HepG2 (cell line): Measurements from ENCODE around the gene RACGAP1. TPM values are rescaled to one million over a fixed set of nuclear protein-coding genes. Genes with fewer than 3 reads are reported as not detected.
A peak's percentile ranks its signal among the peaks of the same experiment; 100 is the strongest.

Source experiments
- ARNTL ChIP-seq: sonication (generic); formaldehyde crosslinking; IDR thresholded peaks from 2 replicates; pipeline ENCODE4 v1.4.0; 2020; ENCODE audit warnings: mild to moderate bottlenecking, missing genetic modification reagents
- ATF7-NPFF ChIP-seq: sonication (generic); formaldehyde crosslinking; IDR thresholded peaks from 2 replicates; pipeline ENCODE4 v1.8.1; 2023; ENCODE audit warnings: mild to moderate bottlenecking, low read depth, missing genetic modification reagents, moderate library complexity
- BORCS8-MEF2B ChIP-seq: sonication (generic); formaldehyde crosslinking; IDR thresholded peaks from 2 replicates; pipeline ENCODE4 v1.8.0; 2022; ENCODE audit warnings: mild to moderate bottlenecking, missing genetic modification reagents
- CREB1 ChIP-seq, 2 experiments: fragments of 450-650 bp in 1 of 2; IDR thresholded peaks; 2 replicates each; pipeline ENCODE4 v1.6.1; 2016 to 2017; ENCODE audit warnings: control low read depth in 1 of 2, mild to moderate bottlenecking in 1 of 2, missing compliant biosample characterization in 1 of 2, missing genetic modification characterization in 1 of 2
- EED ChIP-seq: sonication (generic); formaldehyde crosslinking; IDR thresholded peaks from 2 replicates; pipeline ENCODE4 v1.5.0; 2020; ENCODE audit warnings: mild to moderate bottlenecking, missing genetic modification reagents
- HHEX ChIP-seq: IDR thresholded peaks from 2 replicates; pipeline ENCODE4 v1.6.1; 2016; ENCODE audit warnings: control low read depth
- POLR2A ChIP-seq, 2 experiments: IDR thresholded peaks; 2 replicates each; pipeline ENCODE4 v1.6.1; 2011; ENCODE audit warnings: low read depth in 2 of 2, low read length in 2 of 2, mild to moderate bottlenecking in 1 of 2, moderate library complexity in 1 of 2; ENCODE audit not compliant: insufficient read depth in 1 of 2
- SOX5 ChIP-seq: IDR thresholded peaks from 2 replicates; pipeline ENCODE4 v1.6.1; 2016; ENCODE audit warnings: borderline replicate concordance
- SYNCRIP ChIP-seq: fragments of 200-400 bp; formaldehyde crosslinking; IDR thresholded peaks from 2 replicates; pipeline ENCODE4 v1.6.1; 2018; ENCODE audit warnings: mild to moderate bottlenecking, low read depth, low read length; ENCODE audit not compliant: insufficient read depth
- ZFYVE20 ChIP-seq: sonication (generic); formaldehyde crosslinking; IDR thresholded peaks from 2 replicates; pipeline ENCODE4 v1.8.0; 2023; ENCODE audit warnings: low read depth, mild to moderate bottlenecking, moderate library complexity, missing genetic modification reagents, borderline replicate concordance
- ZNF619 ChIP-seq: sonication (generic); formaldehyde crosslinking; IDR thresholded peaks from 2 replicates; pipeline ENCODE4 v1.4.0; 2020; ENCODE audit warnings: mild to moderate bottlenecking, missing genetic modification reagents
- ZSCAN31 ChIP-seq: sonication (generic); formaldehyde crosslinking; IDR thresholded peaks from 2 replicates; pipeline ENCODE4 v1.5.0; 2020; ENCODE audit warnings: low read depth, mild to moderate bottlenecking, missing genetic modification reagents
- polyA plus RNA-seq, 8 experiments: library from polyadenylated mRNA; depleted of rRNA in 3 of 8; stranded (reverse) in 7 of 8; unstranded in 1 of 8; fragments of >200 nt; fragmentation: Illumina TruSeq in 4 of 8; extraction: Trizol in 4 of 8; gene quantifications; 2 replicates each; pipeline versions ENCODE4 v1.2.1 to v1.2.3, GENCODE V29; 2011 to 2016; ENCODE audit warnings: low read depth in 4 of 8, missing spikeins in 1 of 8, mixed read lengths in 1 of 8; ENCODE audit not compliant: insufficient read depth in 1 of 8
- total RNA-seq, 5 experiments: library from RNA; depleted of rRNA; stranded (reverse); fragments of >200 nt; fragmentation: Illumina TruSeq; extraction: Trizol; gene quantifications; 2 replicates each; pipeline ENCODE4 v1.2.3, GENCODE V29; 2016; ENCODE audit warnings: low read depth in 1 of 5
- TF ChIP-seq, protein P1 (sequence below): sonication (generic); formaldehyde crosslinking; IDR thresholded peaks from 2 replicates; pipeline ENCODE4 v1.4.0; 2020; ENCODE audit warnings: missing genetic modification reagents
- TF ChIP-seq, protein P2 (sequence below): sonication (generic); formaldehyde crosslinking; conservative IDR thresholded peaks from 2 replicates; pipeline ENCODE4 v1.5.0; 2020; ENCODE audit warnings: missing genetic modification reagents
- TF ChIP-seq, protein P3 (sequence below): sonication (generic); formaldehyde crosslinking; IDR thresholded peaks from 2 replicates; pipeline ENCODE4 v1.9.0; 2021; ENCODE audit warnings: missing genetic modification reagents, borderline replicate concordance
- TF ChIP-seq, protein P4 (sequence below): sonication (generic); formaldehyde crosslinking; IDR thresholded peaks from 2 replicates; pipeline ENCODE4 v1.5.0; 2020; ENCODE audit warnings: missing genetic modification reagents

Gene RACGAP1
- total and polyA plus RNA-seq, 2 of the 13 experiments (the other 11 are each of a cell fraction or from before 2014, with no cell fraction given) = 16.7 to 57.9 TPM

DNA sequence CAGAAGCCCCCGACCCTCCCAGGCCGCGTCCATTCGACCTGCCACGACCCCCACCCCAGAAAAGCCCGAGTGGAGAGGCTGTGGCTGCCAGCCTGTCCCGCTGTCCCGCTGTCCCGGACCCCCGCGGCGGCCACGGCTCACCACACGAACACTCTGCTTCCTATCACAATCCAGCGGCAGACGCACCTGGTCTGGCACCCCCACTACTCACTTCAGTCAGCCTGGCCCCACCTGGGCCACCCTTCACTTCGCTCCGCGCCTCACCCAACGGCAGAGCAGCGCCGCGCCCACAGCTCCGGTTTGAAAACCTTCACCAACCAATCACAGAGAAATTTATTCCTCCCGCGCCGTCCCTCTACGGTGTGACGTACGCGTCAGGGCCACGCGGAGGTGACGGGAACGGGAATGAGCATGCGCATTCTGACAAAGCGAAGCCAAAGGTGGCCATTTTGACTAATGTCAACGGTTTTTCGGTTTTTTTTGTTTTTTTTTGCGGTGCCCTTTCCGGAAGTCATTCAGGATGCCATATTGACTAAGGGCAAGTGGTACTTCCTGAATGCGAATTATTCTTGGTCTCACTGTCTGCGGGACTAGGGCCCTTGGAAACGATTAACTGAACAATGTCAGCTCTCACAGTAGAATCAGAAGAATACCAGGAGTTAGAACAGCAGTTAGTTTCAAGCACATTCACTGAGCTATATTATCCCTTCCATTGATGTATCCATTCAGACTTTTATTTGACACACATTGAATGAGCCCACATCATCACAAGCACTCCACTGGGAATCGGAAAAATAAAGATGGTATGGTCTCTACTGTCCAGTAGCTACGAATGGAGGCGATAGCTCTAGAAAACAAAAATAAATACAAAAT lies at the start of gene RACGAP1 (continued):
- TF ChIP-seq, protein P1, sequence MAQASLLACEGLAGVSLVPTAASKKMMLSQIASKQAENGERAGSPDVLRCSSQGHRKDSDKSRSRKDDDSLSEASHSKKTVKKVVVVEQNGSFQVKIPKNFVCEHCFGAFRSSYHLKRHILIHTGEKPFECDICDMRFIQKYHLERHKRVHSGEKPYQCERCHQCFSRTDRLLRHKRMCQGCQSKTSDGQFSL (CRISPR knock-in tag) = peak; percentile 94
- TF ChIP-seq EED (CRISPR knock-in tag) (peak; percentile 85; the same call in 1 of the 2 replicates), POLR2A (IDR thresholded peaks at IDR 0.05; ENCODE audit: insufficient read depth in 1 of 2, low read depth in 2 of 2, low read length in 2 of 2) (peak in 1 of 2 experiments; percentile 63; a peak in 3 of 4 replicates), ZFYVE20 (CRISPR knock-in tag) (no peak), HHEX (no peak), SOX5 (no peak; the same call in 1 of the 2 replicates), ARNTL (CRISPR knock-in tag) (no peak), SYNCRIP (no peak), CREB1 (IDR thresholded peaks at IDR 0.05) (peak; percentile 97), CREB1 (CRISPR knock-in tag; IDR thresholded peaks at IDR 0.05) (peak; percentile 99), ZSCAN31 (CRISPR knock-in tag) (peak; percentile 40; the same call in 1 of the 2 replicates), BORCS8-MEF2B (peak; percentile 47), ZNF619 (CRISPR knock-in tag) (0 out of 2 replicates have a peak, but pooled peaks have one; percentile 56), ATF7-NPFF (CRISPR knock-in tag) (peak; percentile 57; the same call in 1 of the 2 replicates)
- TF ChIP-seq, protein P2, sequence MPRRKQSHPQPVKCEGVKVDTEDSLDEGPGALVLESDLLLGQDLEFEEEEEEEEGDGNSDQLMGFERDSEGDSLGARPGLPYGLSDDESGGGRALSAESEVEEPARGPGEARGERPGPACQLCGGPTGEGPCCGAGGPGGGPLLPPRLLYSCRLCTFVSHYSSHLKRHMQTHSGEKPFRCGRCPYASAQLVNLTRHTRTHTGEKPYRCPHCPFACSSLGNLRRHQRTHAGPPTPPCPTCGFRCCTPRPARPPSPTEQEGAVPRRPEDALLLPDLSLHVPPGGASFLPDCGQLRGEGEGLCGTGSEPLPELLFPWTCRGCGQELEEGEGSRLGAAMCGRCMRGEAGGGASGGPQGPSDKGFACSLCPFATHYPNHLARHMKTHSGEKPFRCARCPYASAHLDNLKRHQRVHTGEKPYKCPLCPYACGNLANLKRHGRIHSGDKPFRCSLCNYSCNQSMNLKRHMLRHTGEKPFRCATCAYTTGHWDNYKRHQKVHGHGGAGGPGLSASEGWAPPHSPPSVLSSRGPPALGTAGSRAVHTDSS (CRISPR knock-in tag) = no peak
- TF ChIP-seq, protein P3, sequence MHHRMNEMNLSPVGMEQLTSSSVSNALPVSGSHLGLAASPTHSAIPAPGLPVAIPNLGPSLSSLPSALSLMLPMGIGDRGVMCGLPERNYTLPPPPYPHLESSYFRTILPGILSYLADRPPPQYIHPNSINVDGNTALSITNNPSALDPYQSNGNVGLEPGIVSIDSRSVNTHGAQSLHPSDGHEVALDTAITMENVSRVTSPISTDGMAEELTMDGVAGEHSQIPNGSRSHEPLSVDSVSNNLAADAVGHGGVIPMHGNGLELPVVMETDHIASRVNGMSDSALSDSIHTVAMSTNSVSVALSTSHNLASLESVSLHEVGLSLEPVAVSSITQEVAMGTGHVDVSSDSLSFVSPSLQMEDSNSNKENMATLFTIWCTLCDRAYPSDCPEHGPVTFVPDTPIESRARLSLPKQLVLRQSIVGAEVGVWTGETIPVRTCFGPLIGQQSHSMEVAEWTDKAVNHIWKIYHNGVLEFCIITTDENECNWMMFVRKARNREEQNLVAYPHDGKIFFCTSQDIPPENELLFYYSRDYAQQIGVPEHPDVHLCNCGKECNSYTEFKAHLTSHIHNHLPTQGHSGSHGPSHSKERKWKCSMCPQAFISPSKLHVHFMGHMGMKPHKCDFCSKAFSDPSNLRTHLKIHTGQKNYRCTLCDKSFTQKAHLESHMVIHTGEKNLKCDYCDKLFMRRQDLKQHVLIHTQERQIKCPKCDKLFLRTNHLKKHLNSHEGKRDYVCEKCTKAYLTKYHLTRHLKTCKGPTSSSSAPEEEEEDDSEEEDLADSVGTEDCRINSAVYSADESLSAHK (CRISPR knock-in tag) = no peak
- TF ChIP-seq, protein P4, sequence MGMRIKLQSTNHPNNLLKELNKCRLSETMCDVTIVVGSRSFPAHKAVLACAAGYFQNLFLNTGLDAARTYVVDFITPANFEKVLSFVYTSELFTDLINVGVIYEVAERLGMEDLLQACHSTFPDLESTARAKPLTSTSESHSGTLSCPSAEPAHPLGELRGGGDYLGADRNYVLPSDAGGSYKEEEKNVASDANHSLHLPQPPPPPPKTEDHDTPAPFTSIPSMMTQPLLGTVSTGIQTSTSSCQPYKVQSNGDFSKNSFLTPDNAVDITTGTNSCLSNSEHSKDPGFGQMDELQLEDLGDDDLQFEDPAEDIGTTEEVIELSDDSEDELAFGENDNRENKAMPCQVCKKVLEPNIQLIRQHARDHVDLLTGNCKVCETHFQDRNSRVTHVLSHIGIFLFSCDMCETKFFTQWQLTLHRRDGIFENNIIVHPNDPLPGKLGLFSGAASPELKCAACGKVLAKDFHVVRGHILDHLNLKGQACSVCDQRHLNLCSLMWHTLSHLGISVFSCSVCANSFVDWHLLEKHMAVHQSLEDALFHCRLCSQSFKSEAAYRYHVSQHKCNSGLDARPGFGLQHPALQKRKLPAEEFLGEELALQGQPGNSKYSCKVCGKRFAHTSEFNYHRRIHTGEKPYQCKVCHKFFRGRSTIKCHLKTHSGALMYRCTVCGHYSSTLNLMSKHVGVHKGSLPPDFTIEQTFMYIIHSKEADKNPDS (CRISPR knock-in tag) = no peak
